KMS-11 (cell line): Measurements from ENCODE around the gene SHROOM1.

Source experiments
- H2AFZ ChIP-seq: fragments of 200-600 bp; sonication (generic); 2 replicates; pipeline ENCODE4 v1.6.1; 2016; ENCODE audit warnings: antibody characterized with exemption, mixed run types, low read depth
- H3K27ac ChIP-seq: fragments of 200-600 bp; sonication (generic); 2 replicates; pipeline ENCODE4 v1.6.1; 2016; ENCODE audit warnings: mild to moderate bottlenecking, mixed run types
- H3K27me3 ChIP-seq: fragments of 200-600 bp; sonication (generic); 2 replicates; pipeline ENCODE4 v1.6.1; 2017; ENCODE audit warnings: mild to moderate bottlenecking, low read depth, mixed run types, moderate library complexity; ENCODE audit not compliant: insufficient read depth
- H3K36me3 ChIP-seq: fragments of 200-600 bp; sonication (generic); 2 replicates; pipeline ENCODE4 v1.6.1; 2017; ENCODE audit warnings: mild to moderate bottlenecking, mixed run types; ENCODE audit not compliant: insufficient read depth
- H3K4me1 ChIP-seq: fragments of 200-600 bp; sonication (generic); 2 replicates; pipeline ENCODE4 v1.6.1; 2016; ENCODE audit warnings: mild to moderate bottlenecking, low read depth, mixed run types; ENCODE audit not compliant: poor library complexity, severe bottlenecking
- H3K4me2 ChIP-seq: fragments of 200-600 bp; sonication (generic); 2 replicates; pipeline ENCODE4 v1.7.0; 2016; ENCODE audit warnings: mild to moderate bottlenecking, mixed run types
- H3K4me3 ChIP-seq: fragments of 200-600 bp; sonication (generic); IDR thresholded peaks from 2 replicates; pipeline ENCODE4 v1.6.1; 2017; ENCODE audit warnings: low read depth, low read length, mixed read lengths; ENCODE audit not compliant: insufficient read depth
- H3K79me2 ChIP-seq: fragments of 200-600 bp; sonication (generic); 2 replicates; pipeline ENCODE4 v1.6.1; 2016; ENCODE audit warnings: low read depth, mixed run types; ENCODE audit not compliant: insufficient read depth
- H3K9ac ChIP-seq: fragments of 200-600 bp; sonication (generic); 2 replicates; pipeline ENCODE4 v1.6.1; 2016; ENCODE audit warnings: mild to moderate bottlenecking, mixed run types
- H4K20me1 ChIP-seq: fragments of 200-600 bp; sonication (generic); 2 replicates; pipeline ENCODE4 v1.6.1; 2016; ENCODE audit warnings: mild to moderate bottlenecking, mixed run types; ENCODE audit not compliant: insufficient read depth
- CTCF ChIP-seq: fragments of 200-600 bp; sonication (generic); conservative IDR thresholded peaks from 2 replicates; pipeline ENCODE4 v1.6.1; 2017; ENCODE audit warnings: low read depth, mild to moderate bottlenecking, antibody characterized with exemption, low read length, moderate library complexity, mixed read lengths

The SHROOM1 gene

GRCh38 chr5:132870801-132871200 is 40.4 kb upstream of the SHROOM1 start:
- Histone ChIP-seq H3K27me3 (no peaks in the 10 kb centered on the region), H3K27ac (no peak overlapping the region), H3K79me2 (peaks cover 20% of the 10 kb centered on the region), H2AFZ (no peak overlapping the region), H3K4me1 (peaks cover 10% of the 10 kb centered on the region), H4K20me1 (no peaks in the 10 kb centered on the region), H3K36me3 (no peaks in the 10 kb centered on the region; the same call in 1 of the 2 replicates), H3K4me3 (no peak overlapping the region), H3K4me2 (no peak overlapping the region), H3K9ac (no peak overlapping the region)
- TF ChIP-seq CTCF = no peak

- Histone ChIP-seq H3K27me3 (no peaks in the 10 kb centered on the region), H4K20me1 (no peaks in the 10 kb centered on the region), H3K4me2 (no peak overlapping the region), H3K9ac (no peak overlapping the region), H3K36me3 (no peaks in the 10 kb centered on the region; the same call in 1 of the 2 replicates), H3K4me1 (peaks cover 18% of the 10 kb centered on the region), H3K4me3 (no peak overlapping the region), H2AFZ (no peak overlapping the region), H3K79me2 (peaks cover 20% of the 10 kb centered on the region), H3K27ac (no peak overlapping the region)
- no peak for TF ChIP-seq CTCF
Measured at GRCh38 chr5:132868754-132869153, 38.3 kb upstream of the SHROOM1 start.

GRCh38 chr5:132867046-132867451 is 36.6 kb upstream of the SHROOM1 start:
- H3K27me3 ChIP-seq = no peaks in the 10 kb centered on the region
- TF ChIP-seq CTCF = no peak
- H3K4me1 ChIP-seq = peaks cover 18% of the 10 kb centered on the region
- no peaks in the 10 kb centered on the region; the same call in 1 of the 2 replicates for H3K36me3 ChIP-seq
- H3K79me2 ChIP-seq = peaks cover 20% of the 10 kb centered on the region
- peak overlapping the region; percentile 81 for H3K4me2 ChIP-seq
- H2AFZ ChIP-seq = peak overlapping the region; percentile 80
- no peak overlapping the region for H3K4me3 ChIP-seq
- peak overlapping the region; percentile 88 for H3K9ac ChIP-seq
- peak overlapping the region; percentile 72 for H3K27ac ChIP-seq
- H4K20me1 ChIP-seq = no peaks in the 10 kb centered on the region

- Histone ChIP-seq H3K36me3 (no peaks in the 10 kb centered on the region; the same call in 1 of the 2 replicates), H2AFZ (peak within 1 kb of the TSS; percentile 80), H4K20me1 (no peaks in the 10 kb centered on the region), H3K27ac (peak within 1 kb of the TSS; percentile 72), H3K4me1 (peaks cover 18% of the 10 kb centered on the region), H3K4me3 (no peak within 1 kb of the TSS), H3K79me2 (peaks cover 20% of the 10 kb centered on the region), H3K27me3 (no peaks in the 10 kb centered on the region), H3K4me2 (peak within 1 kb of the TSS; percentile 81), H3K9ac (peak within 1 kb of the TSS; percentile 88)
- TF ChIP-seq CTCF = no peak
Measured at GRCh38 chr5:132866342-132867045, 36.0 kb upstream of the SHROOM1 start, which contains the start of the genes GDF9 and UQCRQ. Gene GDF9 (minus strand): TSS chr5:132866469. CDS start chr5:132864533, 1,936 bp downstream. Gene UQCRQ (plus strand): TSS chr5:132866642. CDS start chr5:132866882, 240 bp downstream.
